HepG2 (cell line): ENCODE measurements around the gene CSNK1E. TPM values are rescaled to one million over a fixed set of nuclear protein-coding genes. Genes with fewer than 3 reads are reported as not detected.

Experiments
- BCL6 ChIP-seq: IDR thresholded peaks from 2 replicates; pipeline ENCODE4 v1.6.1; 2016; ENCODE audit warnings: missing genetic modification reagents, missing compliant biosample characterization
- DMAP1 ChIP-seq: IDR thresholded peaks from 2 replicates; pipeline ENCODE4 v1.6.1; 2016
- GATAD2A ChIP-seq: IDR thresholded peaks from 2 replicates; pipeline ENCODE4 v1.6.1; 2016
- MIER3 ChIP-seq: IDR thresholded peaks from 2 replicates; pipeline ENCODE4 v1.6.1; 2016; ENCODE audit warnings: missing compliant biosample characterization, borderline replicate concordance
- NCOA1 ChIP-seq: sonication (generic); formaldehyde crosslinking; IDR thresholded peaks from 2 replicates; pipeline ENCODE4 v1.9.0; 2021; ENCODE audit warnings: missing genetic modification reagents
- SOX13 ChIP-seq, 3 experiments: fragments of 450-650 bp in 1 of 3; sonication (generic) in 1 of 3; formaldehyde crosslinking in 1 of 3; IDR thresholded peaks in 2 of 3; conservative IDR thresholded peaks in 1 of 3; 2 replicates each; pipeline versions ENCODE4 v1.5.0 to v1.6.1; 2016 to 2020; ENCODE audit warnings: antibody characterized with exemption in 1 of 3, mild to moderate bottlenecking in 1 of 3, missing compliant biosample characterization in 1 of 3, missing genetic modification reagents in 1 of 3, moderate library complexity in 1 of 3
- SSRP1 ChIP-seq: IDR thresholded peaks from 2 replicates; pipeline ENCODE4 v1.6.1; 2016; ENCODE audit warnings: control low read depth
- ZBTB38 ChIP-seq: sonication (generic); formaldehyde crosslinking; IDR thresholded peaks from 2 replicates; pipeline ENCODE4 v1.5.1; 2020; ENCODE audit warnings: mild to moderate bottlenecking, missing genetic modification reagents
- ZNF572 ChIP-seq: sonication (generic); formaldehyde crosslinking; IDR thresholded peaks from 2 replicates; pipeline ENCODE4 v1.5.1; 2020; ENCODE audit warnings: mild to moderate bottlenecking, missing genetic modification reagents
- polyA plus RNA-seq, 8 experiments: library from polyadenylated mRNA; depleted of rRNA in 3 of 8; stranded (reverse) in 7 of 8; unstranded in 1 of 8; fragments of >200 nt; fragmentation: Illumina TruSeq in 4 of 8; extraction: Trizol in 4 of 8; gene quantifications; 2 replicates each; pipeline versions ENCODE4 v1.2.1 to v1.2.3, GENCODE V29; 2011 to 2016; ENCODE audit warnings: low read depth in 4 of 8, missing spikeins in 1 of 8, mixed read lengths in 1 of 8; ENCODE audit not compliant: insufficient read depth in 1 of 8
- total RNA-seq, 5 experiments: library from RNA; depleted of rRNA; stranded (reverse); fragments of >200 nt; fragmentation: Illumina TruSeq; extraction: Trizol; gene quantifications; 2 replicates each; pipeline ENCODE4 v1.2.3, GENCODE V29; 2016; ENCODE audit warnings: low read depth in 1 of 5
- TF ChIP-seq, protein P1 (sequence below): sonication (generic); formaldehyde crosslinking; IDR thresholded peaks from 2 replicates; pipeline ENCODE4 v1.4.0; 2020; ENCODE audit warnings: low read depth, missing genetic modification reagents
- TF ChIP-seq, protein P2 (sequence below): sonication (generic); formaldehyde crosslinking; IDR thresholded peaks from 2 replicates; pipeline ENCODE4 v1.4.0; 2020; ENCODE audit warnings: missing genetic modification reagents, borderline replicate concordance
- TF ChIP-seq, protein P3 (sequence below): sonication (generic); formaldehyde crosslinking; IDR thresholded peaks from 2 replicates; pipeline ENCODE4 v1.4.0; 2020; ENCODE audit warnings: missing genetic modification reagents
- TF ChIP-seq, protein P4 (sequence below): sonication (generic); formaldehyde crosslinking; IDR thresholded peaks from 2 replicates; pipeline ENCODE4 v1.4.0; 2020; ENCODE audit warnings: mild to moderate bottlenecking, missing genetic modification reagents
- TF ChIP-seq, protein P5 (sequence below): sonication (generic); formaldehyde crosslinking; IDR thresholded peaks from 2 replicates; pipeline ENCODE4 v1.4.0; 2020; ENCODE audit warnings: mild to moderate bottlenecking, missing genetic modification reagents

The CSNK1E gene
- total and polyA plus RNA-seq, 2 of the 13 experiments (the other 11 are each of a cell fraction or from before 2014, with no cell fraction given): 34.7 to 129 TPM

DNA sequence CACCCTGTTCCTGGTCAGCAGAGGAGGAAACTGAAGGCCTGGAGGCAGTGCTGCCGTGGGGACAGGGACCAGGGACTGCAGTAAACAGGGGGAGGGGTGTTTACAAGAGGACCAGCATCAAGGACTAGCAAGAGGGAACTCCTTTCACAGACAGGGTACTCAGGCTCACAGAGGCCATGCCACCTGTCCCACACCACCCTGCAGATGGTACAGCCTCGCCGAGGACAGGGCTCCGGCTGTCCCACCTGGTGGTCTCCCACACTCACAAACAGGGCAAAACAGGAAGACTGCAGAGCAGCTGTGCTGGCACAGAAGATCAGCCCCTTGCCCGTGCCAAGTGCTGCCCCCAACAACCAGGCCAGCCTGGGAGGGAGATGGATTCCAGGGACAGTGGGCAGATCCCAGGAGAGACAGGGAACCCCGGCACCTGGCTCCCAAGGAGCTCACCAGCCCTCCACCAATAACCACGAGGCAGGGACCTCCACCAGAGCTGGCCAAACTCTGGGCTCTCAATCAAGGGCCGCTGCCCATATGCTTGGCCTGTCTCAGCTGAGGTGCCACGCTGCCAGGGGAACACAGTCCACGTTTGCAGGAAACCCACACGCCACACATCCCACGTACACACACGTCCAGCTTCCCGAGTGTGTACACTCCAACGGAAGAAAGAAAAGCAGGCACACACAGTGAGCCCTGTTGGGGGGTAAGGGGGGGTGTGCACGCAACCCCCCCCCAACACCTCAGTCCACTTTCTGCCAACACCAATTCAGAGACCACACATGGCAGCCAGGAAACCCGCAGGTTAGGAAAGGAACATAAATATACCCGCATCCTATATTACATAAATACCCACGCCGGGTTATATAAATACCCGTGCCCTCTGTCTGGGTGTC, 2.1 kb downstream of the CSNK1E start (continued):
- TF ChIP-seq, protein P1, sequence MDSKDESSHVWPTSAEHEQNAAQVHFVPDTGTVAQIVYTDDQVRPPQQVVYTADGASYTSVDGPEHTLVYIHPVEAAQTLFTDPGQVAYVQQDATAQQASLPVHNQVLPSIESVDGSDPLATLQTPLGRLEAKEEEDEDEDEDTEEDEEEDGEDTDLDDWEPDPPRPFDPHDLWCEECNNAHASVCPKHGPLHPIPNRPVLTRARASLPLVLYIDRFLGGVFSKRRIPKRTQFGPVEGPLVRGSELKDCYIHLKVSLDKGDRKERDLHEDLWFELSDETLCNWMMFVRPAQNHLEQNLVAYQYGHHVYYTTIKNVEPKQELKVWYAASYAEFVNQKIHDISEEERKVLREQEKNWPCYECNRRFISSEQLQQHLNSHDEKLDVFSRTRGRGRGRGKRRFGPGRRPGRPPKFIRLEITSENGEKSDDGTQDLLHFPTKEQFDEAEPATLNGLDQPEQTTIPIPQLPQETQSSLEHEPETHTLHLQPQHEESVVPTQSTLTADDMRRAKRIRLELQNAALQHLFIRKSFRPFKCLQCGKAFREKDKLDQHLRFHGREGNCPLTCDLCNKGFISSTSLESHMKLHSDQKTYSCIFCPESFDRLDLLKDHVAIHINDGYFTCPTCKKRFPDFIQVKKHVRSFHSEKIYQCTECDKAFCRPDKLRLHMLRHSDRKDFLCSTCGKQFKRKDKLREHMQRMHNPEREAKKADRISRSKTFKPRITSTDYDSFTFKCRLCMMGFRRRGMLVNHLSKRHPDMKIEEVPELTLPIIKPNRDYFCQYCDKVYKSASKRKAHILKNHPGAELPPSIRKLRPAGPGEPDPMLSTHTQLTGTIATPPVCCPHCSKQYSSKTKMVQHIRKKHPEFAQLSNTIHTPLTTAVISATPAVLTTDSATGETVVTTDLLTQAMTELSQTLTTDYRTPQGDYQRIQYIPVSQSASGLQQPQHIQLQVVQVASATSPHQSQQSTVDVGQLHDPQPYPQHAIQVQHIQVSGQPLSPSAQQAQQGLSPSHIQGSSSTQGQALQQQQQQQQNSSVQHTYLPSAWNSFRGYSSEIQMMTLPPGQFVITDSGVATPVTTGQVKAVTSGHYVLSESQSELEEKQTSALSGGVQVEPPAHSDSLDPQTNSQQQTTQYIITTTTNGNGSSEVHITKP: peak; percentile 92
- TF ChIP-seq DMAP1 (CRISPR knock-in tag) (0 out of 2 replicates have a peak, but pooled peaks have one; percentile 19), SSRP1 (CRISPR knock-in tag) (no peak), SOX13 (IDR thresholded peaks at IDR 0.05) (no peak), SOX13 (CRISPR knock-in tag; conservative IDR thresholded peaks at IDR 0.05 in 1 of 2, IDR thresholded peaks at IDR 0.05 in 1 of 2) (peak in 1 of 2 experiments; percentile 13; a peak in 1 of 4 replicates), NCOA1 (no peak), ZBTB38 (CRISPR knock-in tag) (peak; percentile 48; the same call in 1 of the 2 replicates), ZNF572 (CRISPR knock-in tag) (no peak), GATAD2A (CRISPR knock-in tag) (peak; percentile 26; the same call in 1 of the 2 replicates), BCL6 (peak; percentile 69), MIER3 (CRISPR knock-in tag) (no peak)
- TF ChIP-seq, protein P2, sequence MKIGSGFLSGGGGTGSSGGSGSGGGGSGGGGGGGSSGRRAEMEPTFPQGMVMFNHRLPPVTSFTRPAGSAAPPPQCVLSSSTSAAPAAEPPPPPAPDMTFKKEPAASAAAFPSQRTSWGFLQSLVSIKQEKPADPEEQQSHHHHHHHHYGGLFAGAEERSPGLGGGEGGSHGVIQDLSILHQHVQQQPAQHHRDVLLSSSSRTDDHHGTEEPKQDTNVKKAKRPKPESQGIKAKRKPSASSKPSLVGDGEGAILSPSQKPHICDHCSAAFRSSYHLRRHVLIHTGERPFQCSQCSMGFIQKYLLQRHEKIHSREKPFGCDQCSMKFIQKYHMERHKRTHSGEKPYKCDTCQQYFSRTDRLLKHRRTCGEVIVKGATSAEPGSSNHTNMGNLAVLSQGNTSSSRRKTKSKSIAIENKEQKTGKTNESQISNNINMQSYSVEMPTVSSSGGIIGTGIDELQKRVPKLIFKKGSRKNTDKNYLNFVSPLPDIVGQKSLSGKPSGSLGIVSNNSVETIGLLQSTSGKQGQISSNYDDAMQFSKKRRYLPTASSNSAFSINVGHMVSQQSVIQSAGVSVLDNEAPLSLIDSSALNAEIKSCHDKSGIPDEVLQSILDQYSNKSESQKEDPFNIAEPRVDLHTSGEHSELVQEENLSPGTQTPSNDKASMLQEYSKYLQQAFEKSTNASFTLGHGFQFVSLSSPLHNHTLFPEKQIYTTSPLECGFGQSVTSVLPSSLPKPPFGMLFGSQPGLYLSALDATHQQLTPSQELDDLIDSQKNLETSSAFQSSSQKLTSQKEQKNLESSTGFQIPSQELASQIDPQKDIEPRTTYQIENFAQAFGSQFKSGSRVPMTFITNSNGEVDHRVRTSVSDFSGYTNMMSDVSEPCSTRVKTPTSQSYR (CRISPR knock-in tag): peak; percentile 64; the same call in 1 of the 2 replicates
- TF ChIP-seq, protein P3, sequence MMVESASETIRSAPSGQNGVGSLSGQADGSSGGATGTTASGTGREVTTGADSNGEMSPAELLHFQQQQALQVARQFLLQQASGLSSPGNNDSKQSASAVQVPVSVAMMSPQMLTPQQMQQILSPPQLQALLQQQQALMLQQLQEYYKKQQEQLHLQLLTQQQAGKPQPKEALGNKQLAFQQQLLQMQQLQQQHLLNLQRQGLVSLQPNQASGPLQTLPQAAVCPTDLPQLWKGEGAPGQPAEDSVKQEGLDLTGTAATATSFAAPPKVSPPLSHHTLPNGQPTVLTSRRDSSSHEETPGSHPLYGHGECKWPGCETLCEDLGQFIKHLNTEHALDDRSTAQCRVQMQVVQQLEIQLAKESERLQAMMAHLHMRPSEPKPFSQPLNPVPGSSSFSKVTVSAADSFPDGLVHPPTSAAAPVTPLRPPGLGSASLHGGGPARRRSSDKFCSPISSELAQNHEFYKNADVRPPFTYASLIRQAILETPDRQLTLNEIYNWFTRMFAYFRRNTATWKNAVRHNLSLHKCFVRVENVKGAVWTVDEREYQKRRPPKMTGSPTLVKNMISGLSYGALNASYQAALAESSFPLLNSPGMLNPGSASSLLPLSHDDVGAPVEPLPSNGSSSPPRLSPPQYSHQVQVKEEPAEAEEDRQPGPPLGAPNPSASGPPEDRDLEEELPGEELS (CRISPR knock-in tag): peak; percentile 79
- TF ChIP-seq, protein P4, sequence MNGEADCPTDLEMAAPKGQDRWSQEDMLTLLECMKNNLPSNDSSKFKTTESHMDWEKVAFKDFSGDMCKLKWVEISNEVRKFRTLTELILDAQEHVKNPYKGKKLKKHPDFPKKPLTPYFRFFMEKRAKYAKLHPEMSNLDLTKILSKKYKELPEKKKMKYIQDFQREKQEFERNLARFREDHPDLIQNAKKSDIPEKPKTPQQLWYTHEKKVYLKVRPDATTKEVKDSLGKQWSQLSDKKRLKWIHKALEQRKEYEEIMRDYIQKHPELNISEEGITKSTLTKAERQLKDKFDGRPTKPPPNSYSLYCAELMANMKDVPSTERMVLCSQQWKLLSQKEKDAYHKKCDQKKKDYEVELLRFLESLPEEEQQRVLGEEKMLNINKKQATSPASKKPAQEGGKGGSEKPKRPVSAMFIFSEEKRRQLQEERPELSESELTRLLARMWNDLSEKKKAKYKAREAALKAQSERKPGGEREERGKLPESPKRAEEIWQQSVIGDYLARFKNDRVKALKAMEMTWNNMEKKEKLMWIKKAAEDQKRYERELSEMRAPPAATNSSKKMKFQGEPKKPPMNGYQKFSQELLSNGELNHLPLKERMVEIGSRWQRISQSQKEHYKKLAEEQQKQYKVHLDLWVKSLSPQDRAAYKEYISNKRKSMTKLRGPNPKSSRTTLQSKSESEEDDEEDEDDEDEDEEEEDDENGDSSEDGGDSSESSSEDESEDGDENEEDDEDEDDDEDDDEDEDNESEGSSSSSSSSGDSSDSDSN (CRISPR knock-in tag): peak; percentile 46; the same call in 1 of the 2 replicates
- TF ChIP-seq, protein P5, sequence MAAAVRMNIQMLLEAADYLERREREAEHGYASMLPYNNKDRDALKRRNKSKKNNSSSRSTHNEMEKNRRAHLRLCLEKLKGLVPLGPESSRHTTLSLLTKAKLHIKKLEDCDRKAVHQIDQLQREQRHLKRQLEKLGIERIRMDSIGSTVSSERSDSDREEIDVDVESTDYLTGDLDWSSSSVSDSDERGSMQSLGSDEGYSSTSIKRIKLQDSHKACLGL (CRISPR knock-in tag): peak; percentile 30; the same call in 1 of the 2 replicates
